ENCODE data around the gene KCNE3. TPM values are rescaled to one million over a fixed set of nuclear protein-coding genes. Genes with fewer than 3 reads are reported as not detected.

Gene KCNE3
- total RNA-seq, 1 experiment from 2014 or later = not detected

- Histone ChIP-seq H3K4me3 (replicated peaks in 1 of 2; ENCODE audit: low read depth in 1 of 2, low read length in 2 of 2) (no peak overlapping the region), H4K20me1 (ENCODE audit: insufficient read depth) (no peaks in the 10 kb centered on the region), H3K9me2 (ENCODE audit: insufficient read depth) (no peaks in the 10 kb centered on the region), H3K4me1 (ENCODE audit: control insufficient read depth in 1 of 2, insufficient read depth in 2 of 2, low read length in 2 of 2) (peaks cover 3 to 8% of the 10 kb centered on the region in 2 experiments; a peak in 1 of 4 replicates), H2AFZ (ENCODE audit: low read depth, low read length, poor library complexity, severe bottlenecking) (no peak overlapping the region), H3K79me2 (ENCODE audit: insufficient read depth, low read length) (no peaks in the 10 kb centered on the region), H3K36me3 (ENCODE audit: control insufficient read depth in 1 of 2, insufficient read depth in 2 of 2, low read length in 2 of 2) (no peaks in the 10 kb centered on the region), H3K9me3 (ENCODE audit: control insufficient read depth in 1 of 2, insufficient read depth in 1 of 2, low read depth in 1 of 2, low read length in 2 of 2) (no peaks in the 10 kb centered on the region), H3K9ac (ENCODE audit: low read length) (no peak overlapping the region), H3K4me2 (ENCODE audit: low read length) (no peak overlapping the region), H3K27me3 (ENCODE audit: insufficient read depth, low read length) (no peaks in the 10 kb centered on the region), H3K27ac (ENCODE audit: low read depth, low read length) (no peak overlapping the region)
- intact Hi-C loops (cut with micrococcal nuclease) = no loop called here
- CTCF ChIA-PET = interaction anchor here (1.6 kb wide), 1 partner anchor 8 kb away, joined by 5 read pairs; no protein-coding TSS in a partner anchor
- POLR2A ChIA-PET = no interaction called here
- RAD21 ChIA-PET (ENCODE audit: low non-redundant PET in 1 of 2, low total read pairs in 2 of 2, uncharacterized antibody in 2 of 2, unreplicated experiment in 2 of 2) = no interaction called here
- DNase-seq (ENCODE audit: low read depth, low spot score) = no peak
- no peak for ATAC-seq
- no peak for TF ChIP-seq ZNF274 (IDR thresholded peaks at IDR 0.05; ENCODE audit: low read depth, low read length)
- BruUV-seq (replicated peaks) = no TSS peak
Observed at GRCh38 chr11:74446532-74446938, 20.8 kb downstream of the KCNE3 start.

- no peaks in the 10 kb centered on the region for H3K9me3 ChIP-seq (ENCODE audit: control insufficient read depth in 1 of 2, insufficient read depth in 1 of 2, low read depth in 1 of 2, low read length in 2 of 2)
- H3K36me3 ChIP-seq (ENCODE audit: control insufficient read depth in 1 of 2, insufficient read depth in 2 of 2, low read length in 2 of 2) = no peaks in the 10 kb centered on the region
- no peak overlapping the region for H3K4me2 ChIP-seq (ENCODE audit: low read length)
- no peak overlapping the region for H3K4me3 ChIP-seq (replicated peaks in 1 of 2; ENCODE audit: low read depth in 1 of 2, low read length in 2 of 2)
- H3K27me3 ChIP-seq (ENCODE audit: insufficient read depth, low read length) = no peaks in the 10 kb centered on the region
- H3K79me2 ChIP-seq (ENCODE audit: insufficient read depth, low read length) = no peaks in the 10 kb centered on the region
- H2AFZ ChIP-seq (ENCODE audit: low read depth, low read length, poor library complexity, severe bottlenecking) = no peak overlapping the region
- ATAC-seq (no peak), DNase-seq (ENCODE audit: low read depth, low spot score) (no peak)
- no peak overlapping the region for H3K27ac ChIP-seq (ENCODE audit: low read depth, low read length)
- H3K9me2 ChIP-seq (ENCODE audit: insufficient read depth) = no peaks in the 10 kb centered on the region
- BruUV-seq (replicated peaks) = no TSS peak
- 0 out of 4 replicates have a peak, but pooled peaks cover 0 to 8% of the 10 kb centered on the region in 2 experiments for H3K4me1 ChIP-seq (ENCODE audit: control insufficient read depth in 1 of 2, insufficient read depth in 2 of 2, low read length in 2 of 2)
- H4K20me1 ChIP-seq (ENCODE audit: insufficient read depth) = no peaks in the 10 kb centered on the region
- POLR2A ChIA-PET = no interaction called here
- CTCF ChIA-PET = interaction anchor here (0.6 to 1.5 kb wide), 6 partner anchors 9 to 192 kb away, joined by 3 to 11 read pairs (median 3); no protein-coding TSS in a partner anchor
- no peak overlapping the region for H3K9ac ChIP-seq (ENCODE audit: low read length)
- RAD21 ChIA-PET (ENCODE audit: low non-redundant PET in 1 of 2, low total read pairs in 2 of 2, uncharacterized antibody in 2 of 2, unreplicated experiment in 2 of 2) = no interaction called here
- intact Hi-C loops (cut with micrococcal nuclease) = no loop called here
- TF ChIP-seq RAD21 (IDR thresholded peaks at IDR 0.05; ENCODE audit: low read depth) (no peak), POLR2AphosphoS5 (IDR thresholded peaks at IDR 0.05; ENCODE audit: low read depth, low read length) (no peak), JUND (IDR thresholded peaks at IDR 0.05) (no peak), ELF1 (IDR thresholded peaks at IDR 0.05; ENCODE audit: borderline replicate concordance, low read depth) (no peak), SP1 (IDR thresholded peaks at IDR 0.05; ENCODE audit: low read depth) (no peak), ZBTB33 (IDR thresholded peaks at IDR 0.05; ENCODE audit: extremely low read depth, insufficient replicate concordance, low read length) (no peak), TCF7L2 (IDR thresholded peaks at IDR 0.05; ENCODE audit: borderline replicate concordance, extremely low read depth, insufficient read depth, insufficient read length) (no peak), REST (IDR thresholded peaks at IDR 0.05; ENCODE audit: low read depth) (no peak), YY1 (IDR thresholded peaks at IDR 0.05; ENCODE audit: extremely low read depth, insufficient replicate concordance, low read depth, low read length) (no peak), CBX3 (IDR thresholded peaks at IDR 0.05; ENCODE audit: low read depth) (no peak), FOSL1 (IDR thresholded peaks at IDR 0.05; ENCODE audit: low read depth) (no peak), ZNF274 (IDR thresholded peaks at IDR 0.05; ENCODE audit: low read depth, low read length) (no peak), EGR1 (IDR thresholded peaks at IDR 0.05; ENCODE audit: low read depth) (no peak), EZH2 (IDR thresholded peaks at IDR 0.05) (no peak)
Observed at GRCh38 chr11:74444173-74444826, 23.0 kb downstream of the KCNE3 start.

All from HCT116 (cell line).